ENCODE measurements around the gene REST.
"Not testable (repeated sequence)": the region's sequence is repeated elsewhere in the genome, so short reads cannot be mapped to it uniquely, and the experiment has no call there.

Gene REST

GRCh38 chr4:56892691-56893090 is 15.0 kb upstream of the REST start:
- H3K4me3 Mint-ChIP-seq, result no peak overlapping the region
- no peaks in the 10 kb centered on the region for H3K36me3 Mint-ChIP-seq (ENCODE audit: low read depth)
- peaks cover 11% of the 10 kb centered on the region for H3K27me3 Mint-ChIP-seq (ENCODE audit: low read depth)
- H3K9me3 Mint-ChIP-seq, result no peaks in the 10 kb centered on the region
- H3K27ac Mint-ChIP-seq, result no peak overlapping the region
- DNase-seq (ENCODE audit: low spot score), result no peak
- H3K4me1 Mint-ChIP-seq (ENCODE audit: low read depth), result no peaks in the 10 kb centered on the region

- H3K4me1 Mint-ChIP-seq (ENCODE audit: low read depth); DNase-seq (ENCODE audit: low spot score); H3K4me3 Mint-ChIP-seq; H3K27ac Mint-ChIP-seq; H3K9me3 Mint-ChIP-seq; H3K36me3 Mint-ChIP-seq (ENCODE audit: low read depth); H3K27me3 Mint-ChIP-seq (ENCODE audit: low read depth): not testable (repeated sequence)
These were observed 9.9 kb upstream of the REST start for GRCh38 chr4:56897842-56898241.

GRCh38 chr4:56900186-56900585 is 7.5 kb upstream of the REST start:
- H3K27ac Mint-ChIP-seq; H3K36me3 Mint-ChIP-seq (ENCODE audit: low read depth); H3K4me3 Mint-ChIP-seq; H3K4me1 Mint-ChIP-seq (ENCODE audit: low read depth); H3K9me3 Mint-ChIP-seq; DNase-seq (ENCODE audit: low spot score): not testable (repeated sequence)
- H3K27me3 Mint-ChIP-seq (ENCODE audit: low read depth), result peaks cover 13% of the 10 kb centered on the region

- H3K4me3 Mint-ChIP-seq, result no peak overlapping the region
- H3K27ac Mint-ChIP-seq, result no peak overlapping the region
- H3K27me3 Mint-ChIP-seq (ENCODE audit: low read depth), result peaks cover 24% of the 10 kb centered on the region
- peaks cover 12% of the 10 kb centered on the region for H3K4me1 Mint-ChIP-seq (ENCODE audit: low read depth)
- no peaks in the 10 kb centered on the region for H3K36me3 Mint-ChIP-seq (ENCODE audit: low read depth)
- H3K9me3 Mint-ChIP-seq, result no peaks in the 10 kb centered on the region
- no peak for DNase-seq (ENCODE audit: low spot score)
These were observed 5.0 kb upstream of the REST start for GRCh38 chr4:56902703-56903102.

- no peaks in the 10 kb centered on the region for H3K9me3 Mint-ChIP-seq
- H3K27ac Mint-ChIP-seq, result no peak overlapping the region
- H3K4me1 Mint-ChIP-seq (ENCODE audit: low read depth), result peaks cover 21% of the 10 kb centered on the region
- peaks cover 24% of the 10 kb centered on the region for H3K27me3 Mint-ChIP-seq (ENCODE audit: low read depth)
- no peak for DNase-seq (ENCODE audit: low spot score)
- peaks cover 4% of the 10 kb centered on the region for H3K36me3 Mint-ChIP-seq (ENCODE audit: low read depth)
- H3K4me3 Mint-ChIP-seq, result no peak overlapping the region
These were observed 1.9 kb upstream of the REST start for GRCh38 chr4:56905796-56906195.

GRCh38 chr4:56906489-56907393 is 959 bp upstream of the REST start:
- Mint-ChIP-seq H3K4me1 (ENCODE audit: low read depth) (peaks cover 30% of the 10 kb centered on the region), H3K9me3 (no peaks in the 10 kb centered on the region), H3K36me3 (ENCODE audit: low read depth) (peaks cover 14% of the 10 kb centered on the region), H3K4me3 (peak overlapping the region; percentile 91), H3K27me3 (ENCODE audit: low read depth) (peaks cover 24% of the 10 kb centered on the region), H3K27ac (peak overlapping the region; percentile 79)
- DNase-seq (ENCODE audit: low spot score), result no peak

- H3K4me3 Mint-ChIP-seq, result peak overlapping the region; percentile 96
- peaks cover 16% of the 10 kb centered on the region for H3K36me3 Mint-ChIP-seq (ENCODE audit: low read depth)
- peak overlapping the region; percentile 96 for H3K27ac Mint-ChIP-seq
- H3K4me1 Mint-ChIP-seq (ENCODE audit: low read depth), result peaks cover 34% of the 10 kb centered on the region
- DNase-seq (ENCODE audit: low spot score), result peak; percentile 76
- H3K27me3 Mint-ChIP-seq (ENCODE audit: low read depth), result peaks cover 15% of the 10 kb centered on the region
- no peaks in the 10 kb centered on the region for H3K9me3 Mint-ChIP-seq
These were observed 746 bp downstream of the REST start for GRCh38 chr4:56908206-56909085.

GRCh38 chr4:56909086-56909894 is 1.6 kb downstream of the REST start:
- no peak for DNase-seq (ENCODE audit: low spot score)
- Mint-ChIP-seq H3K9me3 (no peaks in the 10 kb centered on the region), H3K4me1 (ENCODE audit: low read depth) (peaks cover 36% of the 10 kb centered on the region), H3K27me3 (ENCODE audit: low read depth) (peaks cover 14% of the 10 kb centered on the region), H3K4me3 (peak overlapping the region; percentile 96), H3K27ac (peak overlapping the region; percentile 96), H3K36me3 (ENCODE audit: low read depth) (peaks cover 18% of the 10 kb centered on the region)

- Mint-ChIP-seq H3K36me3 (ENCODE audit: low read depth) (peaks cover 20% of the 10 kb centered on the region), H3K4me1 (ENCODE audit: low read depth) (peaks cover 40% of the 10 kb centered on the region), H3K27ac (peak overlapping the region; percentile 96), H3K4me3 (peak overlapping the region; percentile 96), H3K27me3 (ENCODE audit: low read depth) (peaks cover 11% of the 10 kb centered on the region), H3K9me3 (no peaks in the 10 kb centered on the region)
- DNase-seq (ENCODE audit: low spot score), result no peak
These were observed 2.7 kb downstream of the REST start for GRCh38 chr4:56910172-56910967.

- H3K27ac Mint-ChIP-seq, result no peak overlapping the region
- H3K4me3 Mint-ChIP-seq, result no peak overlapping the region
- H3K36me3 Mint-ChIP-seq (ENCODE audit: low read depth), result peaks cover 29% of the 10 kb centered on the region
- no peak for DNase-seq (ENCODE audit: low spot score)
- H3K27me3 Mint-ChIP-seq (ENCODE audit: low read depth), result no peaks in the 10 kb centered on the region
- peaks cover 29% of the 10 kb centered on the region for H3K4me1 Mint-ChIP-seq (ENCODE audit: low read depth)
- no peaks in the 10 kb centered on the region for H3K9me3 Mint-ChIP-seq
These were observed 6.6 kb downstream of the REST start for GRCh38 chr4:56914336-56914735.

GRCh38 chr4:56914977-56915376 is 7.3 kb downstream of the REST start:
- not testable (repeated sequence) for H3K4me3 Mint-ChIP-seq; DNase-seq (ENCODE audit: low spot score)

GRCh38 chr4:56927196-56927595 is 19.5 kb downstream of the REST start:
- H3K4me3 Mint-ChIP-seq, result no peak overlapping the region
- H3K9me3 Mint-ChIP-seq, result no peaks in the 10 kb centered on the region
- peaks cover 57% of the 10 kb centered on the region for H3K36me3 Mint-ChIP-seq (ENCODE audit: low read depth)
- peaks cover 4% of the 10 kb centered on the region for H3K4me1 Mint-ChIP-seq (ENCODE audit: low read depth)
- no peak for DNase-seq (ENCODE audit: low spot score)
- H3K27me3 Mint-ChIP-seq (ENCODE audit: low read depth), result no peaks in the 10 kb centered on the region
- no peak overlapping the region for H3K27ac Mint-ChIP-seq

More at GRCh38 chr4:56914977-56915376, 7.3 kb downstream of the REST start:
- H3K36me3 Mint-ChIP-seq (ENCODE audit: low read depth), result peaks cover 34% of the 10 kb centered on the region
- H3K27me3 Mint-ChIP-seq (ENCODE audit: low read depth); H3K9me3 Mint-ChIP-seq; H3K27ac Mint-ChIP-seq: not testable (repeated sequence)
- peaks cover 28% of the 10 kb centered on the region for H3K4me1 Mint-ChIP-seq (ENCODE audit: low read depth)

GRCh38 chr4:56930638-56931037 is 22.9 kb downstream of the REST start:
- H3K4me1 Mint-ChIP-seq (ENCODE audit: low read depth), result peaks cover 11% of the 10 kb centered on the region
- H3K4me3 Mint-ChIP-seq, result no peak overlapping the region
- H3K27me3 Mint-ChIP-seq (ENCODE audit: low read depth), result no peaks in the 10 kb centered on the region
- H3K27ac Mint-ChIP-seq, result no peak overlapping the region
- H3K36me3 Mint-ChIP-seq (ENCODE audit: low read depth), result peaks cover 42% of the 10 kb centered on the region
- H3K9me3 Mint-ChIP-seq, result no peaks in the 10 kb centered on the region
- DNase-seq (ENCODE audit: low spot score), result no peak

Measured in T-helper 2 cell treated with Interferon-gamma antibody and Interleukin-4, amounts not matched to agents 5 μg/mL and 100 μg/mL, for 36 hours (primary cell).